Measurements from ENCODE around the gene C10orf53.
"Not testable (repeated sequence)": the region's sequence is repeated elsewhere in the genome, so short reads cannot be mapped to it uniquely, and the experiment has no call there.

C10orf53 gene

DNA sequence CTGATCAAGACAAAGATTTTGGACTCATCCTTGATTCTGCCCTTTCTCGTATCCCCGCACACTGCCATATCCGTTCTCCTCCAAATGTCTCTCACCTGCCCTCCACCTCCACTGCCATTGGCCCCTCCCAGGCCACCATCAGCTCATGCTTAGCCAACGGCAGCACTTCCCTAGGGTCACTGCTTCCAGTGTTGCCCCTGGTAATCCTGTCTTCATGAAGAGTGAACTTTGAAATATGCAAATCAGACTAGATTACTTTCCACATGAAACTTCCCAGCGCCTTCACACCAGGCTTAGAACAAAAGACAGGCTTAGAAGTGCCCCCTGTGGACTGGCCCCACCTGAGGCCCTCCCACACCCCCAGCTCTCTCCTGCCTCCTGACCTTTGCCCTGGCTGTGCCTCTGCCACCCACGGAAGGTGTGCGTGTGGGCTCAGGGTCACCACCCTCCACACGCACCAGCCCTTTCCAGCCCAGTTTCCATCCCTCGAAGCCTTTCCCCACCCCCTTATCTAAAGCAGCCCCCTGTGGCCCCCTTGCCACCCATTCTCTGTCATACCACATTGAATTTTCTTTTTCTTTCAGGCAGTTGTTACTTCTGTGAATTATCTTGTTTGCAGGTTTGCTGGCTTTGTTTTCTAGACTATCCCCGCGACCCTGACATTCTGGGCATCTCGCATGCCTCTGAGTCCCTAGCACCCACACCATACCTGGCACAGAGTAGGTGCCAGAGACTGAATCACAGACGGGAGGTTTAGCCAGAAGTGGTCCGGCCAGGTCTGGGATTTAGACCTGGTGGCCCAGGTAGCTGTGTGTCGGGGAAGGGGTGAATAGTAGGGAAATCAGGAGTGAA lies 26.8 kb upstream of the C10orf53 start:
- ATAC-seq = no peak

DNA sequence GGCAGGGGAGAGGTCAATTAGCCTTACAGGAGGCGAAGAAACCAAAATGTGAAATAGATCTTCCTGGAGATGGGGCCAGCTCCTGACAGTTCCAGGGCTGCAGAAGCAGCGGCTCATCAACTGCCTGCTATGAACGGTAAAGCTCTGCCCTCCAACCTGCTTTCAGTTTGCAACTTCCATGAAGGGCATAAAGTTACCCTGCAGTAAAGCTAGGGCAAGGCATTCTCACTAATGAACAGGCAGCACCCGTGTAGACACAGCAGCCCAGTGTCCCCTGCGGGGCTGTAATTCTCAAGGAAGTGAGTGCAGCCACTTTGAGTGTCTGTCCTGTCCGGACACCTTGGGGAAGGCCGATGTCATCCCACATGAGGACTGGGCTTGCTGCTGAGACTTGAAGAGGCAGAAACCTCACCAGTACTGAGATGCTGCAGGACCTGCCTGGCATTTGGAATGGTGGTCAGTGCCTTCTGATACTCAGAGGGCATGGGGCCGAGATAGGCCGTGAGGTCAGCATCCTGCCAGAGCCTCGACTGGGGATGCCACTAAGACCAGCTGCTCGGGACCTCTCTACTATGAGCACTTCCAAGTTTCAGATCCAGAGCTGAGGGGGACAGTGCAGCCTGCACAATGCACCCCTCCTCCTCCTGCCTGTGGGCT lies 26.1 kb upstream of the C10orf53 start:
- no peak for ATAC-seq

DNA sequence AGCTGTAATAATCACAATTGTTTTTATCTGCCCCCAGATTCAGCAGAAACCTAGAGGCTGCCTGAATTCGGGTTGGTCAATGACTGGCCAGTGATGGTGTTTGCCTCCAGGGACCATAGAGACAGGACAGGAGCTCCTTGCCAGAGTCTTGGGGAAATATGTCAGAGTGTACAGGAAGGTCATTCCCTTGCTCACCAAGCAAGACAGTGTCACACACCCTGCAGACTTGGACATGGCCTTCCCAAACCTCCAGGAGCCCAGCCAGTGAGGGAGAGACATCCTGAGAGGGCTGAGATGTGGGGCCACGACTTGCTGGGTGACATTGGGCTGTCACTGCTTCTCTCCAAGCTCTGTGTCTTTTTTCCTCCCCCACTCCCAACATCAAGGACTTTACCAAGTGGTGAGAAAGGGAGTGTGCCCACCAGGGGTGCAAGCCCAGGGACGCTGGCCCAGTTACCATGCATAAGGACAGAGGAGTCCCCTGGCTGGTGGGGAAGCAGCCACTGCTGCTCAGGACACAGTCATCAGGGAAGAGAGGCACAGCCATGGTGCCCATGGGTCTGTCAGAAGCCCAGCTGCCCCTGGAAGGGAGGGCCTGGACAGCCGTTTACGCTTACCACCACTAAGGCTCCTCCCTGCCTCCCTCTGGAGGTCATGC lies 25.3 kb upstream of the C10orf53 start:
- ATAC-seq = no peak

DNA sequence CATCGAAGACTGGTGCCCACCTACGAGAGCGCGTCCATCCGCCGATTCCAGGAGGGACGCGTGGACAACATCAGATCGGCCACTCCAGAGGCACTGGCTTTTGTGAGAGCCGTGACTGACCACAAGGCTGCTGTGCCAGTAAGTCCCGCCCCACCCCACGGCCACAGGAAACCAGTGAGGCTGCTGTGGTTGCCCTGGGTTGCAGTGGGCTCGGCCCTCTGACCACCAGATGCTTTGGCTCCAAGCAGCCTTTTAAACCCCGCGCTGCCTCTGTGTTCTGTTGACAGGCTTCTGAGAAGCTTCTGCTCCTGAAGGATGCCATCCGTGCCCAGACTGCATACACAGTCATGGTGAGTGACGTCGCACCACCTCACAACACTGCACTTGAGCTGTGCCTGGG lies 24.4 kb upstream of the C10orf53 start:
- no peak for ATAC-seq

DNA sequence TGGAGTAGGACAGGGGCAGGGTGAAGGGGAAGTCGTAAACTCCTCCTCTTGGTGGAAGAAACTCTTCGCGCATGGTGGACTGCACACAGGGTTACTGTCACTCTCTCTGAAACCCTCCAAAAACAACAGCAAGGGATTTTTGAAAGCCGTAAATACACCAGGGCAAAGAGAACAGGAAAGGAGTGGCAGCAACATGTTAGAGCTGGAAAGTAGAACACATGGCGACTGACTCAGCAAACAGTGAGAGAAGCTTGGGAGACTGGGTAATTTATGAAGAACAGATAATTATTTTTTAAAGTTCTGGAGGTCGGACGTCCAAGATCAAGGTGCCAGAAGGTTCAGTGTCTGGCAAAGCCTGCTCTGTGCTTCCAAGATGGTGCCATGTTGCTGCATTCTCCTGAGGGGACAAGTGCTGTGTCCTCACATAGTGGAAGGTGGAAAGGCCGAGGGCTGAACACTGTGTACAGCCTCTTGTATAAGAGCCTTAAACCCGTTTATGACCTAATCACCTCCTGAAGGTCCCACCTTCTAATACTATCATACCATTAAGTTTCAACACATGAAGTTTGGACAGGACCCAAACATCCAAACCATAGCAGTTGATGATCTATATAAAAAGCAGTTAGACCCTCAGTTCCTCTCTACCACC lies 22.5 kb upstream of the C10orf53 start:
- no peak for ATAC-seq

DNA sequence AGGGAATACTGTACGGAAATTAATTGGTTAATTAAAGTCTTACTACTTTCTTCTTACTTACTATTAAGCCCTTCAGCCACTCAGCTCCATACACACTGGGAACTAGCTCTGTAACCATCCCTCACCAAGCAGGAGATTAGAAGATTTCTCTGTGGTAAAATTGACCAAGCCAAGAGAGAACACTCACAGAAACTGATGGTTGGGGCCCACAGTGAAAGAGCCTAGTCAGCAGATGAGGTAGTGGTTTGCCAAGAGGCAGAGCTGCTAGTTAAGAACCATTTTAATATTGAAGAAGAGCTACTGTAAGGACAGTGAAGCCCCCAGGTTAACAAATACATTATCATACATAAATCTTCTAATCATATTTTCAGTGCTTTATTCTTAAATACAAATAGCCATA lies 21.8 kb upstream of the C10orf53 start:
- ATAC-seq = no peak

DNA sequence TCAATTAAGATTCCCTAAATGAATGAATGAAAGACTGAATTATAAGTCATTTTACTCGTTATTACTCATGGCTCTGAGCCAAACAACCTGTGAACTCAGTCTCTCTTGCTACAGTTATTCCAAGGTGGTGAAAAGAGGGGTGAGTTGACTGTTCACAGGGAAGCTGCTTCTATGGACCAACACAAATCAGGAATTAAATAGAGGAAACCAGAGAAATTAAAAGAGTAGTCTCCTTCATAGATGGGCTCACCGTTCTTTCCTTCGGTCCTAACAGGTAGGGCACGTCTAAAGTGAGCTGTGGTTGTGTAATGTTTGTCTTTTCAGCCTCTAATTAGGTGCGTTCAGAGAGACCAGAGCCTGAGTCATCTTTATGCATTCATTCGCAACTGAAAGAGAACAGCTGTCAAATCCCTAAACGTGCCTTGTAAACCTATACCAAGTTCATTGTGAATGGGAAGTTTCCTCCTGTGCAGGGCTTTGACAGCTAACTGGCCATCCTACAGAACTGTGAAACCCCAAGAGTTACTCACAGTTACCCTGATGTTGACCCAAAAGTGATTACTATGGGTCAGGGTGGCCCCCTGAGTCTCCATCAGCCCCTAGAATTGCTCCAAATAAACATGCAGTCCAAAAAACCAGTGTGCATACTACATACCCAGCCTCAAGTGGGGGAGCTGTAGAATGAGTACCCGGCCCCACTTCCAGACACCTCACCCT lies 18.2 kb upstream of the C10orf53 start:
- ATAC-seq = no peak

DNA sequence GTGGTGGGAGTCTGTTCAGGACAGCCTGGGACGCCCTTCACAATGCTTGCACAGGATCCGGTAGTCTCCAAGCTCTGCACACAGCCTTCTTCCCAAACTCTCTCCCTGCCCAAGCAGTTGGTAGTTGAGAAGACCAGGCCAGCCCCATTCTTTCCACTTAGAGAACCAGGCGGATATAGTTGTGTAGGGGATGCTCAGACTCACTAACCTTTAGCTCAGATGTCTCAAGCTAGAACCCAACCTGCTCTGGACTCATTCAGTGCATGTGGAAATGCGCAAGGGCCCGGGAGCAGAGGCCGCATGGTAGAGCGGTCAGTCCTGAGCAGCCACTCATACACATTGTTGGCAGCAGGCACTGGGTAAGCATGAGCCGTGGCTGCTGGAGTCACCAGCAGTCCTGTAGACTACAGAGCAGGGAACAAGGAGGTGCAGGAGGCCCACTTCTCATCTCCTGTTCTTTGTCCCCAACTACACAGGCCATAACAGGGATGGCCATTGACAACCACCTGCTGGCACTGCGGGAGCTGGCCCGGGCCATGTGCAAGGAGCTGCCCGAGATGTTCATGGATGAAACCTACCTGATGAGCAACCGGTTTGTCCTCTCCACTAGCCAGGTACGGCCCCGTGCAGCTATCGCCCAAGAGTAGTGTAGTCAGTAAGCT lies 17.2 kb upstream of the C10orf53 start:
- no peak for ATAC-seq

DNA sequence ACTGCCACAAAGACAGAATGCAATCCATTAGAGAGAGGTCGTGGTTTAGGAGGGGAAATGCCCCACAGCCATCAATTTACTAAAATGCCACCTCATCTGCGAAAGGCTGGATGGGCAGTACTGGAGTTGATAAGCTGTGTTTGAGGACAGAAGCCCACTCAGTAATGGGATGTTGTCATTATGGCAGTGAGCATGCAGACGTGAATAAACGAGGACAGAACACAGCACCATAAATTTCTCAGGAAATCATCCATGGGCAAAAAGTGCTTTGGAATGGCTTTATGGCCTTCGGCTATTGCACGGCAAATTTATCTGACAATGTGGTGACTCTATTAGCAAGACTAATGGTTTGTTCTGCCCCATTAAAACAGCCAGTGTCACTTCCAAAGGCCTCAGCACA lies 15.9 kb upstream of the C10orf53 start:
- ATAC-seq = no peak

DNA sequence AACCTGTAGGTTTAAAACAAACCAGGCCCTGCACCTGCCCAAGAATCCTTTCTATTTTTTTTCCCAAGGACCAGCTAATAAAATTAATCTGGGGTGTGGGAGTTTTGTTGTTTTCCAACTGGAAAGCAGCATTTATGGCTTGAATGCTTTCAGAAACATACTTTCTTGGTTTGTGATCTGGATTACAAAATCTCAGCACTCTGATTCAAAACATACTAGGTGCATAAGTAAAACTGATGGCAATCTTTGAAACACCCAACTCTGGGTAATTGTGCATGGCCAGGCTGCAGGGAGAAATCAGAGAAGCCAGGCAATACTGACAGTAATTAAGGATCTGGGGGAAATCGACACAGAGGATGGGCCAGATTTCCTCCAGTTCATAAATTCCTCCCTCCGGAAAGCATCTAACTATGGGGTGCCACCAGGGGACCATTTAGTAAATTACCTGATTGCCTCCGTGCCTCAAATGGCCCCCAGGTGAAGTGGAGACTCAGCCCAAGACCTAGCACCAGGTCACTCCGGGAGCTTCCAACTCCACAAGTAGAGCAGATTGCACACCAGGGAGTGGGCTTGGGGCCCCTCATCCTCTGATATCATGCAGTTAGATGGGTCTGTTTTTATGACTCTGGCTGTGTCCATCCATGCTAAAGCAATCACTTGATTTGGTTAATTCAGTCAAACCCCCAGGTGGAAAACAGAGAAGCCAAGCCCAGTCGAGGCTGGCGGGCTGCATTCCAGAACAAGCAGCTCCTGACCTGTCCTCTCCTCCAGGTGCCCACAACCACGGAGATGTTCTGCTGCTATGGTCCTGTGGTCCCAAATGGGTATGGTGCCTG lies 15.2 kb upstream of the C10orf53 start:
- no peak for ATAC-seq

DNA sequence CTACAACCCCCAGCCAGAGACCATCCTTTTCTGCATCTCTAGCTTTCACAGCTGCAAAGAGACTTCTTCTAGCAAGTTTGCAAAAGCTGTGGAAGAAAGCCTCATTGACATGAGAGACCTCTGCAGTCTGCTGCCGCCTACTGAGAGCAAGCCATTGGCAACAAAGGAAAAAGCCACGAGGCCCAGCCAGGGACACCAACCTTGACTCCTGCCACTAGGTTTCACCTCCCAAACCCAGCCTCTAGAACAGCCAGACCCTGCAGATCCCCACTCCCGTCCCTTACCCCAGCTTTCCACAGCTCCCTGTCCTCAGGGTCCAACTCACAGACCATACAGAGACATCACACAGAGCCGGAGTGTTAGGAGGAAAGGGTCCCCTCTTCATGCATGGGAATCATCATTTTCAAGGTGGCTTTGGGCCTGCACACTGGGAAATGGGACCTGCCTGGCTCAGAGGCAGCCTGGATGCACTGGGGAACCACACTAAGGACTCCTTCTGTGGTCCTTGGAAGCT lies 14.6 kb upstream of the C10orf53 start:
- ATAC-seq = no peak

DNA sequence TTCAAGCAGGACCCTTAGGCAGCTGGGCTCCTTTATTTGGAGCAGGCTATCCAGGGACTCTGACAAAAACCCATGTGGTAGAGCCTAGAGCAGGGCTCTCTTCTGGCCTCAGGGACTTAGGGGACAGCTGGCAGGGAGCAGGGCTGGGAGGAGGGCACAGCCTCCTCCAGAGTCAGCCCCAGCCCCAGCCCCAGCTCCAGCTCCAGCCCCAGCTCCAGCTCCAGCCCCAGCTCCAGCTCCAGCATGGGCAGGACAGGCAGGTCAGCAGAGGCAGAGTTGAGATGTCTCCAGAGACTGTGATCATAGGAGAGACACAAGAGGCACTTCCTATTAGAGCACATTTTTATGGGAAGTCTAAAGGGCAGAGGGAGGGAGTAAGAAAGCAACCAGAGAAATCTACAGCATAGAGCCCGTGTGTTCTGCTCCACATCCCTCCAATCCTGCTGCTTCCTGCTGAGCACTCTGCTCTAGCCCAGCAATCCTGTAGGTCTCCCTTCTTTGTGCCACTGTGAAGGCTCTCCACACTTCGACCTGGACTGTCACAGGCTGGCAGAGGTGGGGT lies 13.3 kb upstream of the C10orf53 start:
- no peak for ATAC-seq

DNA sequence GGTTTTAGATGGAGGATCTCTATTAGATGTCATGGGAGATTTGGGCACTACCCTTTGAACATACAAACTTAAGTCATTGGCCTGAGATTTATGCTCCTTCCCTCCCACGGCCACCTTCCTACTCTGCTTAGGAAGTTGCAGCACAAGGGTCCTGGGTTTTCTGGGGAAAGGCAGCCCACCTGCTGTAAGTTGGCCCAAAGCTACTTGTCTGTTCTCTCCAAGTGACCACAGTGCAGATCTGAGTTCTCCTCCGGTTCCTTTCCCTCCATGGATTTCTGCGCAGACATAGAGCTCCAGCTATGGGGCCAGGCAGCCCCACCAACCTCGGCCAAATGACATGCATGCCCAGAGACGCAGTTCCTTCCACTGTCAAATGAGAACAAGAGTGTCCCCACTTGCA lies 12.8 kb upstream of the C10orf53 start:
- ATAC-seq = no peak

DNA sequence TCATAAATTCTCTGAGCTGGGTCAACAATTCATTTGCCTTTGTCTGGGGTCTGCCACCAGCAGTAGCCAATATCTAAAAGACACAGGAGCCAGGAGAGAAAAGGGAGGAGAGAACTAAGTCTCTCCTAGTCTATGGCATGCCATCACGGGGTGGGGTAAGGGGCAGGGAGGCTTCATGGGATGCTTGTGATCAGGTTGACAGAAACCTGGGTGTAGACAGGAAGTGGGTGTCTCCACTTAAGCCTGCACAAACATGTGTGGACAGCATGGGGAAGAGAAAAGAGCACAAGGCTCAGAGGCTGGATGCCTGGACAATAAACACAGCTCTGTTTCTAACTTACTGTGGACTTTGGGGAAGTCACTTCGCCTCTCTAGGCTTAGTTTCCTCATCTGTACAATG lies 11.5 kb upstream of the C10orf53 start:
- no peak for ATAC-seq

DNA sequence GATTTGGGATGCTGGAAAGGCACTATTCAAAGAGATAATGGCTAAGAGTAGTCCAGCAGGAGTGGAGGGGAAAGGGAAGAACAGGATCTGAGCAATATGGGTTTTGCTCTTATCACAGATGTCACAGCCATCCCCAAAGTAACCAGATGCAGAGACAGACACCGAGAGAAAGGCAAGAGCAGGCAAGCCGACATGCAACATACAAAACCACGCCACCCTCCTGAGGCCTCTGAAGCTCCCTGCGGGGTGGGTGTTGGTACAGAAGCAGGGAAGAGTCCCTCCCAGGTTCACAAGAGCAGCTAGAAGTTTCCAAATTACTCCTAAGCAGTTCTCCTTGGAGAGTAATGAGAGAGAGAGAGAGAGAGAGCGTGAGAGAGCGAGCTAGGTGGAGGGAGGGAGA lies 10.8 kb upstream of the C10orf53 start:
- ATAC-seq = no peak

DNA sequence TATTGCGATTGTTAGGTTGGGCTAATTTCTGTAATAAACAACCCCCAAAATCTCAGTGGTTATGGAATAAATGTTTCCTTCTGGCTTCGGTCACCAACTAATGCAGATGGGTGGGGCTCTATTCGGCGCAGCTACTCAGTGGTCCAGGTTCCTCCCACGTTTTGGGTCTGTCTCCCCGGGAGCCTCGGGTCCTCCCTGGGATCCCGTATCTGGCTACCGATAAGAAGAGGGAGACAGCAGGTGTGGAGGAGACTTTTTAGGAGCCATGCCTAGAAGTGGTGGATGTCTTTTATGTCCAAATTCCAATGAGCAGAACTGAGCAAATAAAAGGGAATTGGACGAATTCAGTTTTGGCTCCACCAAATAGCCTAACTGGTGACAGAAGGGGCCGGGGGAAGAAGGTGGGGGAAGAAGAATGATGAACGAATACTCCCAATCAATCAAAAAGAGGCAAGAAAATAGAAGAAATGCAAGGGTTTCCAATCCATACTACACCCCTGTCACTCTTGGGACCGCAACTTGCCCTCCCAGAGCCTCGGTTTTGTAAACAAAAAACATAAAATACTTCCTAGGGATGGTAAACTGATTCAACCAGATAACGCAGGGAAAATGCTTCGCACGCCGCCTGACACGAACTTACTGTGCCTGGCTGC lies 498 bp upstream of the C10orf53 start:
- no peak for ATAC-seq

DNA sequence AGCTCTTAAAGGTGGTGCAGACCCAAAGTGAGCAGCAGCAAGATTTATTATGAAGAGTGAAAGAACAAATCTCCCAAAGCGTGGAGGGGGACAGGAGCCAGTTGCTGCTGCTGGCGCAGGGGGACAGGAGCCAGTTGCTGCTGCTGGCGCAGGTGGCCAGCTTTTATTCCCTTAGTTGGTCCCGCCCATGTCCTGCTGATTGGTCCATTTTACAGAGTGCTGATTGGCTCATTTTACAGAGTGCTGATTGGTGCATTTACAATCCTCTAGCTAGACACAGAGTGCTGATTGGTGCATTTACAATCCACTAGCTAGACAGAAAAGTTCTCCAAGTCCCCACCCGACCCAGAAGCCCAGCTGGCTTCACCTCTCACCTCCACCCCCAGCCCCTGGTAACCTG lies 3.0 kb downstream of the C10orf53 start:
- not testable (repeated sequence) for ATAC-seq

DNA sequence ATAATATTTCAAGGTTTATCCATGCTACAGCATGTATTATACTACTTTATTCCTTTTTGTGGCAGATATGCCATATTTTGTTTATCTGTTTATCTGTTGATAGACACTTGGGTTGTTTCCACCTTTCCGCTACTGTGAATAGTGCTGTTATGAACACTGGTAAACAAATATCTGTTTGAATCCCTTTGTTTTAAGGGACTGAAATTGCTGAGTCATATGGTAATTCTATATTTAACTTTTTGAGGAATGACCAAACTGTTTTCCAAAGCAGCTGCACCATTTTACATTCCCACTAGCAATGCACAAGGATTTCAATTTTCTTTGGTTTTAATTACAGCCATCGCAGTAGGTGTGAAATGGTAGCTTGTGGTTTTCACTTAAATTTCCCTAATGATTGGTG lies 3.4 kb downstream of the C10orf53 start:
- no peak for ATAC-seq

DNA sequence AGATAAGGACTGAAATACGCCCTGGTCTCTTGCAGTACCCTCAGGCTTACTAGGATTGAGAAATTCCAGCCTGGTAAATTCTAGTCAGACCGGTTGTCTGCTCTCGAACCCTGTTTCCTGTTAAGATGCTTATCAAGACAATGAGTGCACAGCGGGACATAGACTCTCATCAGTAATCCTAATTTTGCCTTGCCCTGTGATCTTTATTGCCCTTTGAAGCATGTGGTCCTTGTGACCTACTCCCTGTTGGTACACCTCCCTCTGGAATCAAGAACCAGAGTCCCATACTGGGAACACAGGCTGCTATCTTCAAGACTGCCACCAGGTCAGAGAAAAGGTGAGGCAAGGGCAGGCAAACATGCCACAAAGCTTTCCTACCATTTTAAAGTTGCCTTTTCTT lies 7.2 kb downstream of the C10orf53 start:
- ATAC-seq = no peak

DNA sequence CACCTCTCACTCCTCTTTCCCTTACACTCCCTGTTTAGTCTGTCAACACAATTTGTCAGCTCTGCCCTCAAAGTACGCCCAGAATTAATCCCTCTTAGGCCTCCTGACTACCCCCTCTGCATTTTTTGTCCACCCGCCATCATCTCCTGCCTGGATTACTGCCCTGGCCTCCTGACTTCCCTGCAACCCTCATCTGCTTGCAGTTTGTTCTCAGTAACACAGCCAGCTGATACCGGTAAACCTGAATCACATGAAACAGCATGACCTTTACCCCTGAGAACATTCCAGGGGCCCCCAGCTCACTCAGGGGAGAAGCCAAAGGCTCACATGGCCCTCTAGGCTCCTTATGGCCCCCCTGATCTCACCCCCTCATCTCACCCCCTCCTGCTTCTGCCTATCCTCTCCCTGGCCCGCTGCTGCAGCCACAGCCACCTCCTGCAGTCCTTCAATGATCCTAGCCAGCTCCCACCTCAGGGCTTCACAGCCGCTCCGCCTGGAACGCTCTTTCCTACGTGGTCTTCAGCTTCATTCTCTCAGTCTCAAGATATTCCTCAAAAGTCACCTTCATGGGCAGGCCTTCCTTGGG lies 8.9 kb downstream of the C10orf53 start:
- ATAC-seq = no peak

Measured in activated CD4-positive, CD25-positive, alpha-beta regulatory T cell treated with anti-CD3 and anti-CD28 coated beads, Interleukin-2, amount 50 U/mL, for 24 hours (primary cell).